Caco-2 (cell line): ENCODE measurements around the gene ZNF101. TPM values are rescaled to one million over a fixed set of nuclear protein-coding genes. Genes with fewer than 3 reads are reported as not detected.
"Not testable (repeated sequence)": the region's sequence is repeated elsewhere in the genome, so short reads cannot be mapped to it uniquely, and the experiment has no call there.

Experiments
- BruUV-seq: library from RNA; stranded (reverse); fragments of 400-500 nt; replicated peaks from 2 replicates; lab custom pipeline; 2021; lab: Mats Ljungman, UMichigan
- CTCF ChIA-PET: fragments of 300-600 bp; sonication (Branson Sonifier 250); formaldehyde crosslinking; loops from one replicate; lab custom pipeline; 2022; ENCODE audit warnings: antibody characterized with exemption; lab: Charles Lee
- POLR2A ChIA-PET: fragments of 300-600 bp; sonication (Branson Sonifier 250); formaldehyde crosslinking; loops from one replicate; lab custom pipeline; 2022; ENCODE audit warnings: antibody characterized with exemption; lab: Charles Lee
- DNase-seq, 2 experiments: peaks; one replicate each; pipeline versions ENCODE4 v3.0.0 to v3.0.0-alpha.2; 2020 to 2022
- H3K27me3 ChIP-seq: replicated peaks from 2 replicates; pipeline ENCODE4 v1.6.0; 2011; ENCODE audit warnings: low read length; ENCODE audit not compliant: control insufficient read depth, insufficient read depth
- H3K36me3 ChIP-seq: 2 replicates; pipeline ENCODE4 v1.5.1; 2011; ENCODE audit warnings: low read length; ENCODE audit not compliant: control insufficient read depth, insufficient read depth
- H3K4me1 ChIP-seq: fragments of 250-450 bp; sonication (Bioruptor Pico); 2 replicates; pipeline ENCODE4 v1.5.1; 2020; ENCODE audit warnings: mild to moderate bottlenecking
- H3K4me3 ChIP-seq: 2 replicates; pipeline ENCODE4 v1.5.1; 2011; ENCODE audit warnings: low read depth, mild to moderate bottlenecking, control low read depth, low read length
- H3K9me3 ChIP-seq: fragments of 250-450 bp; sonication (Bioruptor Pico); 2 replicates; pipeline ENCODE4 v1.5.1; 2020; ENCODE audit warnings: mild to moderate bottlenecking, moderate library complexity
- H3K27ac Mint-ChIP-seq: one replicate; pipeline ENCODE4 v1.8.0; 2022; ENCODE audit warnings: mixed read lengths; ENCODE audit not compliant: unreplicated experiment
- H3K27me3 Mint-ChIP-seq: one replicate; pipeline ENCODE4 v1.8.0; 2022; ENCODE audit warnings: mixed read lengths; ENCODE audit not compliant: insufficient read depth, unreplicated experiment
- H3K36me3 Mint-ChIP-seq: one replicate; pipeline ENCODE4 v1.8.0; 2022; ENCODE audit warnings: mild to moderate bottlenecking, mixed read lengths; ENCODE audit not compliant: insufficient read depth, unreplicated experiment
- H3K4me1 Mint-ChIP-seq: one replicate; pipeline ENCODE4 v1.8.0; 2022; ENCODE audit warnings: low read depth, mixed read lengths; ENCODE audit not compliant: unreplicated experiment
- H3K4me3 Mint-ChIP-seq: one replicate; pipeline ENCODE4 v1.8.0; 2022; ENCODE audit warnings: mild to moderate bottlenecking, moderate library complexity, mixed read lengths; ENCODE audit not compliant: unreplicated experiment
- H3K9me3 Mint-ChIP-seq: one replicate; pipeline ENCODE4 v1.8.0; 2022; ENCODE audit warnings: mixed read lengths; ENCODE audit not compliant: unreplicated experiment
- CTCF ChIP-seq, 2 experiments: fragments of 200-600 bp in 1 of 2; IDR thresholded peaks; 1 replicate in 1 of 2; 2 replicates in 1 of 2; pipeline versions ENCODE4 v1.5.1 to v1.8.0; 2011 to 2022; ENCODE audit warnings: antibody characterized with exemption in 1 of 2, control low read depth in 1 of 2, inconsistent platforms in 1 of 2, low read depth in 1 of 2, low read length in 1 of 2, mild to moderate bottlenecking in 1 of 2, moderate library complexity in 1 of 2; ENCODE audit not compliant: insufficient read depth in 1 of 2, severe bottlenecking in 1 of 2, unreplicated experiment in 1 of 2
- intact Hi-C: fragments of 100-400 bp; cut with micrococcal nuclease; formaldehyde crosslinking; loops from one replicate; pipeline ENCODE4 v1.10.0; 2022; ENCODE audit not compliant: unreplicated experiment
- total RNA-seq: library from RNA; stranded (reverse); gene quantifications from 2 replicates; pipeline ENCODE4 v1.2.3, GENCODE V29; 2022

The ZNF101 gene
- total RNA-seq, 1 experiment from 2014 or later: 11.8 TPM

DNA sequence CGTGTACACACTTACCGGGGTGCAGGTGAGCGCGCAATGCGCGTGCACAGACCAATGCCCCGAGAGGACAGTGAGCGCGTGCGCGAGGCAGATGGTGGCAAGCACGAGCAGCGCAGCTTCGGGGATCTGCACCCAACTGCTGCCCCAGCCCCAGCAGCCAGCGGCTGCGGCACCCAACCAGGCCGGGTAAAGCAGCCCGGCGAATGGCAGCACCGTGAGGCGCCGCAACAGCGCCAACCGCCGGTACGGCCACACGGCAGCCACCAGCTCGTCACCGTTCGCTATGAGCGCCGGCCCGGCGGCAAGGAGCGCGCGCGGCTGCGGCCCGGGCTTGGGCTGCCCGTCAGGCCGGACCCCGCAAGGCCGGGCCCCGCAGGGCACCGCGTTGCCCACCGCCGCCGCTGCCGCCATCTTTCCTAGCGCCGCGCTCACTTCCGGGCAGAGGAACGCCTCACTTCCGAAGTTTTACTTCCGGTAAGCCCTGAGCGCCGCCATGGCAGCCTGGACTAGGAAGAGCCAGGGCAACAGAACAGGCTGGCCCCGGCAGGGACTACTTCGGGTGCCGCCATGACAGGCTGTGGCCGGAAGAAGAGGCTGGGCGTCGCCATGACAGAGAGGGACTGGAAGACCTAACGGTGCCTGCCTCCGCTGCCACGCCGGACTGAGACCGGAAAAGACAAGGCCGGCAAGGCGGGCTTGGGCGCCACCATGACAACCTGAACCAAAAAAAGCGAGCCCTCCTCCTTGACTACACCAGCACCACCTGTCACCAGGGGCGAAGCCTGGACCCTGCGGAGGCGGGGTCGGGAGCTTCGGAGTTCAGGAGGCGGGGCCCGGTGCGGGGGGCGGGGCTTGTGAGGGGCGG is 5.2 kb upstream of the ZNF101 start, which contains the start of gene ATP13A1:
Gene ATP13A1, minus strand, starts transcription at position 421 of the 865 bp plus-strand sequence. Its CDS starts 10 bp downstream, at position 411.
- Histone ChIP-seq H3K9me3 (no peaks in the 10 kb centered on the region), H3K4me1 (no peaks in the 10 kb centered on the region; the same call in 1 of the 2 replicates), H3K36me3 (no peaks in the 10 kb centered on the region; the same call in 1 of the 2 replicates), H3K27me3 (no peaks in the 10 kb centered on the region), H3K4me3 (peak within 1 kb of the TSS; percentile 99)
- TF ChIP-seq CTCF (IDR thresholded peaks at IDR 0.05; ENCODE audit: insufficient read depth in 1 of 2, low read depth in 1 of 2, low read length in 1 of 2, severe bottlenecking in 1 of 2, unreplicated experiment in 1 of 2): no peak
- ChIA-PET CTCF (interaction anchor here (0.6 to 0.7 kb wide), 2 partner anchors 112 to 225 kb away, joined by 3 read pairs; no protein-coding TSS in a partner anchor), POLR2A (interaction anchor here (0.5 to 1.0 kb wide), 8 partner anchors 60 to 207 kb away, joined by 3 to 10 read pairs (median 5); partner anchors contain the start of genes ZNF14 and ZNF253)
- peak; percentile 93 to 97 for DNase-seq
- Mint-ChIP-seq H3K27ac (peak within 1 kb of the TSS; percentile 93), H3K4me1 (no peaks in the 10 kb centered on the region), H3K36me3 (peaks cover 20% of the 10 kb centered on the region), H3K9me3 (no peaks in the 10 kb centered on the region), H3K4me3 (peak within 1 kb of the TSS; percentile 82), H3K27me3 (no peaks in the 10 kb centered on the region)
- intact Hi-C loops: loop anchor here (1.0 to 10.0 kb wide), 4 partner anchors 37 to 201 kb away; partner anchors contain the start of genes ZNF14 and ZNF253
- BruUV-seq: no TSS peak

DNA sequence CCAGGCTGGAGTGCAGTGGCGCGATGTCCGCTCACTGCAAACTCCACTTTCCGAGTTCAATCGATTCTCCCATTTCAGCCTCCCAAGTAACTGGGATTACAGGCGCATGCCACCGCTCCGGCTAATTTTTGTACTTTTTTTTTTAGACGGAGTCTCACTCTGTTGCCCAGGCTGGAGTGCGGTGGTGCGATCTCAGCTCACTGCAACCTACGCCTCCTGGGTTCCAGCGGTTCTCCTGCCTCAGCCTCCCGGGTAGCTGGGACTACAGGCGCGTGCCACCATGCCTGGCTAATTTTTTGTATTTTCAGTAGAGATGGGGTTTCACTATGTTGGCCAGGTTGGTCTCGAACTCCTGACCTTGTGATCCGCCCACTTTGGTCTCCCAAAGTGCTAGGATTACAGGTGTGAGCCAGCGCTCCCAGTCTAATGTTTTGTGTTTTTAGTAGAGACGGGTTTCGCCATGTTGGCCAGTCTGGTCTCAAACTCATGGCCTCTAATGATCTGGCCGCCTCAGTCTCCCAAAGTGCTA is 3.2 kb upstream of the ZNF101 start:
- H3K27ac Mint-ChIP-seq, H3K4me3 Mint-ChIP-seq, H3K4me3 ChIP-seq, H3K27me3 Mint-ChIP-seq, CTCF ChIA-PET, H3K9me3 ChIP-seq, H3K4me1 Mint-ChIP-seq, DNase-seq, H3K36me3 ChIP-seq, H3K4me1 ChIP-seq, H3K27me3 ChIP-seq, BruUV-seq, H3K9me3 Mint-ChIP-seq: not testable (repeated sequence)
- H3K36me3 Mint-ChIP-seq: peaks cover 24% of the 10 kb centered on the region
- intact Hi-C loops: loop anchor here (10.0 kb wide), 1 partner anchor 199 kb away; the partner anchor contains the start of gene ZNF253
- POLR2A ChIA-PET: interaction anchor here (0.7 kb wide), 1 partner anchor 248 kb away, joined by 3 read pairs; no protein-coding TSS in a partner anchor

GRCh38 chr19:19670070-19670551 is 1.5 kb downstream of the ZNF101 start:
- no peaks in the 10 kb centered on the region for H3K9me3 ChIP-seq
- CTCF ChIA-PET: no interaction called here
- H3K27ac Mint-ChIP-seq: peak overlapping the region; percentile 88
- H3K4me1 ChIP-seq: peaks cover 9% of the 10 kb centered on the region
- peak overlapping the region; percentile 76 for H3K4me3 Mint-ChIP-seq
- H3K4me1 Mint-ChIP-seq: no peaks in the 10 kb centered on the region
- intact Hi-C loops: no loop called here
- H3K27me3 ChIP-seq: no peaks in the 10 kb centered on the region
- no peak for DNase-seq
- peak overlapping the region; percentile 86 for H3K4me3 ChIP-seq
- BruUV-seq: no TSS peak
- H3K36me3 ChIP-seq: no peaks in the 10 kb centered on the region; the same call in 1 of the 2 replicates
- no peaks in the 10 kb centered on the region for H3K9me3 Mint-ChIP-seq
- no peak for TF ChIP-seq CTCF (IDR thresholded peaks at IDR 0.05; ENCODE audit: insufficient read depth in 1 of 2, low read depth in 1 of 2, low read length in 1 of 2, severe bottlenecking in 1 of 2, unreplicated experiment in 1 of 2)
- no peaks in the 10 kb centered on the region for H3K27me3 Mint-ChIP-seq
- POLR2A ChIA-PET: no interaction called here
- H3K36me3 Mint-ChIP-seq: peaks cover 45% of the 10 kb centered on the region
